Measurements from ENCODE around the gene POLG2. TPM values are rescaled to one million over a fixed set of nuclear protein-coding genes. Genes with fewer than 3 reads are reported as not detected.
"Not testable (repeated sequence)": the region's sequence is repeated elsewhere in the genome, so short reads cannot be mapped to it uniquely, and the experiment has no call there.

POLG2 gene
- polyA plus RNA-seq, 4 donors: 3.2 to 23.9 (median 6.2) TPM

GRCh38 chr17:64437944-64438525, 58.8 kb downstream of the POLG2 start:
- no peak for FAIRE-seq
- H3K4me1 ChIP-seq (ENCODE audit: control insufficient read depth in 3 of 3, insufficient read depth in 2 of 3, low read depth in 1 of 3, low read length in 2 of 3): no peaks in the 10 kb centered on the region
- WGBS, 3 donors: 84 to 89% (median 85%) methylated on average over 5 of the region's 5 CpGs

GRCh38 chr17:64431534-64431933, 65.3 kb downstream of the POLG2 start:
- H3K4me1 ChIP-seq (ENCODE audit: control insufficient read depth in 3 of 3, insufficient read depth in 2 of 3, low read depth in 1 of 3, low read length in 2 of 3): no peaks in the 10 kb centered on the region
- DNase-seq (no peak), FAIRE-seq (no peak)
- 74 to 77% (median 77%) methylated on average over 6 of the region's 6 CpGs for WGBS, 3 donors
- H3K27ac ChIP-seq (ENCODE audit: low read depth in 1 of 3, low read length in 2 of 3): no peak overlapping the region
- no peaks in the 10 kb centered on the region for H3K36me3 ChIP-seq (ENCODE audit: control insufficient read depth in 3 of 3, insufficient read depth in 2 of 3, low read depth in 1 of 3, low read length in 3 of 3)
- peaks cover 0 to 6% (median 0%) of the 10 kb centered on the region in 3 donors for H3K27me3 ChIP-seq (ENCODE audit: control insufficient read depth in 3 of 3, insufficient read depth in 3 of 3, low read length in 3 of 3)
- peaks cover 0 to 7% of the 10 kb centered on the region in 2 donors for H3K9me3 ChIP-seq (ENCODE audit: control insufficient read depth in 2 of 2, insufficient read depth in 1 of 2, low read depth in 1 of 2, low read length in 1 of 2)
- no peak overlapping the region for H3K4me3 ChIP-seq (ENCODE audit: low read depth in 1 of 3, low read length in 3 of 3)

More at GRCh38 chr17:64437944-64438525, 58.8 kb downstream of the POLG2 start:
- DNase-seq: no peak
- Histone ChIP-seq H3K36me3 (ENCODE audit: control insufficient read depth in 3 of 3, insufficient read depth in 2 of 3, low read depth in 1 of 3, low read length in 3 of 3) (no peaks in the 10 kb centered on the region), H3K27ac (ENCODE audit: low read depth in 1 of 3, low read length in 2 of 3) (no peak overlapping the region), H3K9me3 (ENCODE audit: control insufficient read depth in 2 of 2, insufficient read depth in 1 of 2, low read depth in 1 of 2, low read length in 1 of 2) (peaks cover 6 to 35% of the 10 kb centered on the region in 2 donors), H3K4me3 (ENCODE audit: low read depth in 1 of 3, low read length in 3 of 3) (no peak overlapping the region), H3K27me3 (ENCODE audit: control insufficient read depth in 3 of 3, insufficient read depth in 3 of 3, low read length in 3 of 3) (no peaks in the 10 kb centered on the region)

- H3K9me3 ChIP-seq (ENCODE audit: control insufficient read depth in 2 of 2, insufficient read depth in 1 of 2, low read depth in 1 of 2, low read length in 1 of 2); H3K4me1 ChIP-seq (ENCODE audit: control insufficient read depth in 3 of 3, insufficient read depth in 2 of 3, low read depth in 1 of 3, low read length in 2 of 3); H3K27ac ChIP-seq (ENCODE audit: low read depth in 1 of 3, low read length in 2 of 3); DNase-seq; H3K36me3 ChIP-seq (ENCODE audit: control insufficient read depth in 3 of 3, insufficient read depth in 2 of 3, low read depth in 1 of 3, low read length in 3 of 3); H3K4me3 ChIP-seq (ENCODE audit: low read depth in 1 of 3, low read length in 3 of 3); FAIRE-seq; H3K27me3 ChIP-seq (ENCODE audit: control insufficient read depth in 3 of 3, insufficient read depth in 3 of 3, low read length in 3 of 3): not testable (repeated sequence)
- 76 to 86% (median 76%) methylated on average over 2 of the region's 2 CpGs for WGBS, 3 donors
These were observed 66.8 kb downstream of the POLG2 start for GRCh38 chr17:64430036-64430435.

- FAIRE-seq (no peak), DNase-seq (no peak)
- Histone ChIP-seq H3K4me1 (ENCODE audit: control insufficient read depth in 3 of 3, insufficient read depth in 2 of 3, low read depth in 1 of 3, low read length in 2 of 3) (no peaks in the 10 kb centered on the region), H3K9me3 (ENCODE audit: control insufficient read depth in 2 of 2, insufficient read depth in 1 of 2, low read depth in 1 of 2, low read length in 1 of 2) (no peaks in the 10 kb centered on the region), H3K27me3 (ENCODE audit: control insufficient read depth in 3 of 3, insufficient read depth in 3 of 3, low read length in 3 of 3) (peaks cover 0 to 6% (median 0%) of the 10 kb centered on the region in 3 donors), H3K27ac (ENCODE audit: low read depth in 1 of 3, low read length in 2 of 3) (no peak overlapping the region), H3K4me3 (ENCODE audit: low read depth in 1 of 3, low read length in 3 of 3) (no peak overlapping the region), H3K36me3 (ENCODE audit: control insufficient read depth in 3 of 3, insufficient read depth in 2 of 3, low read depth in 1 of 3, low read length in 3 of 3) (no peaks in the 10 kb centered on the region)
- WGBS, 3 donors: 77 to 90% (median 88%) methylated on average over 1 of the region's 1 CpG
These were observed 68.4 kb downstream of the POLG2 start for GRCh38 chr17:64428406-64428805.

Other genes with a start within 250 kb of the POLG2 start
- gene TEX2, start 233.8 kb downstream of the POLG2 start, polyA plus RNA-seq: 10 to 100 TPM in 2 of 4 donors, 1 to 10 TPM in 2; 4.2 to 44.1 (median 10.6) TPM
- gene PECAM1, start 106.2 kb downstream of the POLG2 start, polyA plus RNA-seq: 10 to 100 TPM in 2 of 4 donors, 1 to 10 TPM in 2; 1.1 to 85.1 (median 19.4) TPM
- gene MILR1, start 47.9 kb downstream of the POLG2 start, polyA plus RNA-seq: 1 to 10 TPM; 2.0 to 5.4 (median 4.2) TPM
- 100 to 1,000 TPM; 269 to 425 (median 321) TPM for gene DDX5, start 9.2 kb upstream of the POLG2 start, polyA plus RNA-seq
- gene CEP95, start 9.9 kb upstream of the POLG2 start, polyA plus RNA-seq: 10 to 100 TPM; 17.1 to 75.0 (median 53.4) TPM
- 10 to 100 TPM in 2 of 4 donors, 1 to 10 TPM in 2; 8.0 to 20.1 (median 12.9) TPM for gene SMURF2, start 165.3 kb upstream of the POLG2 start, polyA plus RNA-seq

All from small intestine (tissue), 7 donors.